Neural progenitor cell (in vitro differentiated cells): ENCODE data around the gene CPXM1. TPM values are rescaled to one million over a fixed set of nuclear protein-coding genes. Genes with fewer than 3 reads are reported as not detected.

Experiments used
- DNase-seq: peaks from one replicate; pipeline ENCODE4 v3.0.0-alpha.2; 2016; ENCODE audit warnings: low spot score
- H2AFZ ChIP-seq: fragments of 200-600 bp; sonication (generic); replicated peaks from 2 replicates; pipeline ENCODE4 v1.6.1; 2016; ENCODE audit warnings: antibody characterized with exemption
- H3F3A ChIP-seq: fragments of 200-600 bp; sonication (generic); 2 replicates; pipeline ENCODE4 v1.6.1; 2016; ENCODE audit warnings: antibody characterized with exemption, low read depth
- H3K27ac ChIP-seq: fragments of 200-600 bp; sonication (generic); 2 replicates; pipeline ENCODE4 v1.5.1; 2016; ENCODE audit warnings: mild to moderate bottlenecking
- H3K27me3 ChIP-seq: fragments of 200-600 bp; sonication (generic); 2 replicates; pipeline ENCODE4 v1.6.1; 2016; ENCODE audit warnings: mild to moderate bottlenecking, moderate library complexity
- H3K36me3 ChIP-seq: fragments of 200-600 bp; sonication (generic); 2 replicates; pipeline ENCODE4 v1.5.1; 2016
- H3K4me1 ChIP-seq: fragments of 200-600 bp; sonication (generic); 2 replicates; pipeline ENCODE4 v1.6.1; 2016; ENCODE audit warnings: mixed run types
- H3K4me2 ChIP-seq: fragments of 200-600 bp; sonication (generic); 2 replicates; pipeline ENCODE4 v1.6.1; 2016
- H3K4me3 ChIP-seq: fragments of 200-600 bp; sonication (generic); 2 replicates; pipeline ENCODE4 v1.5.1; 2016
- H3K79me2 ChIP-seq: fragments of 200-600 bp; sonication (generic); 2 replicates; pipeline ENCODE4 v1.6.1; 2016; ENCODE audit warnings: low read depth
- H3K9ac ChIP-seq: fragments of 200-600 bp; sonication (generic); 2 replicates; pipeline ENCODE4 v1.6.1; 2016
- H3K9me3 ChIP-seq: fragments of 200-600 bp; sonication (generic); 2 replicates; pipeline ENCODE4 v1.5.1; 2016; ENCODE audit warnings: low read depth
- H4K20me1 ChIP-seq: fragments of 200-600 bp; sonication (generic); 2 replicates; pipeline ENCODE4 v1.6.1; 2016; ENCODE audit warnings: low read depth
- H3K27ac Mint-ChIP-seq: 3 replicates; pipeline ENCODE4 v1.8.0; 2021; ENCODE audit warnings: mixed read lengths
- H3K27me3 Mint-ChIP-seq: 2 replicates; pipeline ENCODE4 v1.8.0; 2022; ENCODE audit warnings: low read depth, mild to moderate bottlenecking, inconsistent platforms, moderate library complexity, mixed read lengths; ENCODE audit not compliant: insufficient read depth
- H3K36me3 Mint-ChIP-seq: 3 replicates; pipeline ENCODE4 v1.8.0; 2021; ENCODE audit warnings: mixed read lengths
- H3K4me1 Mint-ChIP-seq: 3 replicates; pipeline ENCODE4 v1.8.0; 2021; ENCODE audit warnings: mixed read lengths
- H3K4me3 Mint-ChIP-seq: 3 replicates; pipeline ENCODE4 v1.8.0; 2021; ENCODE audit warnings: mild to moderate bottlenecking, moderate library complexity, mixed read lengths
- H3K9me3 Mint-ChIP-seq: 3 replicates; pipeline ENCODE4 v1.8.0; 2020; ENCODE audit warnings: mixed read lengths
- EZH2 ChIP-seq: fragments of 200-600 bp; sonication (generic); IDR thresholded peaks from 2 replicates; pipeline ENCODE4 v1.6.1; 2017; ENCODE audit warnings: antibody characterized with exemption, mild to moderate bottlenecking, moderate library complexity
- EZH2phosphoT487 ChIP-seq: fragments of 200-600 bp; sonication (generic); IDR thresholded peaks from 2 replicates; pipeline ENCODE4 v1.6.1; 2017; ENCODE audit warnings: antibody characterized with exemption
- total RNA-seq: library from RNA; depleted of rRNA; stranded (reverse); fragments of >200 nt; gene quantifications from 2 replicates; pipeline ENCODE4 v1.2.3, GENCODE V29; 2015; ENCODE audit warnings: low replicate concordance
- TF ChIP-seq, protein P1 (sequence below): fragments of 200-600 bp; sonication (generic); IDR thresholded peaks from 2 replicates; pipeline ENCODE4 v1.5.1; 2017; ENCODE audit warnings: antibody characterized with exemption, mild to moderate bottlenecking

CPXM1 gene
- total RNA-seq, 1 donor from 2014 or later = 76.3 TPM

DNA sequence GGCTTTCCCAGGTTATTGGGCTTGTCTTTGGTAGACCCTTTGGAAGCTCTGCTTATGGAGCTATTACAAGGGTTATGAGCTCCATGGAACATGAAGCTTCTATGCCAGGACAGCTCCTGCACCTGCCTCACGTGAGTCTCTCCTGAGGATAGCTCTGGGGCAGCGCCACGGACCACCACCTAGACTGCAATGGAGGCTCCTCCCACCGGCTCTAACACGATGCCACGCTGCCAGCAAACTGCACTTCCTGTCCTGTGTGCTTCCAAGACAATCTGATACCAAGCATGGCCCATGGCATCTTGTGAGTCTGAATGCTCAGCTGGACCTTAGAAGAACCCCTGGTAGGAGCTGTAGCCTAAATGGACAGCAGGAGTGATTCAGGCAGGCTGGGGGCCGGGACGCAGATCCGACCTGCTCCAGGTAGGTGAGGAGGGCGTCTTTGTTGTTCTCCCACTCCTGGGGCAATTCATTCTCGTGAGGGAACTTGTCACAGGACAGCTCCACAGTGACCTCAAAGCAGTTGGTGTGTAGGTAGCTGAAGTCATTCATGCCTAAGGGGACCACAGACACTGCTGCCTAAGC, 5.5 kb downstream of the CPXM1 start:
- Histone ChIP-seq H3K79me2 (peaks cover 8% of the 10 kb centered on the region), H3K27me3 (no peaks in the 10 kb centered on the region), H3K9me3 (no peaks in the 10 kb centered on the region), H3K4me2 (no peak overlapping the region), H3K36me3 (no peaks in the 10 kb centered on the region), H3K4me3 (no peak overlapping the region), H3K4me1 (peaks cover 9% of the 10 kb centered on the region), H3K27ac (no peak overlapping the region), H3F3A (peaks cover 20% of the 10 kb centered on the region), H4K20me1 (no peaks in the 10 kb centered on the region), H3K9ac (no peak overlapping the region), H2AFZ (no peak overlapping the region)
- Mint-ChIP-seq H3K27me3 (peaks cover 2% of the 10 kb centered on the region), H3K9me3 (peaks cover 2% of the 10 kb centered on the region), H3K4me3 (no peak overlapping the region), H3K4me1 (peaks cover 19% of the 10 kb centered on the region), H3K36me3 (peaks cover 20% of the 10 kb centered on the region), H3K27ac (no peak overlapping the region)
- DNase-seq = no peak
- TF ChIP-seq EZH2 (no peak), EZH2phosphoT487 (no peak)
- TF ChIP-seq, protein P1, sequence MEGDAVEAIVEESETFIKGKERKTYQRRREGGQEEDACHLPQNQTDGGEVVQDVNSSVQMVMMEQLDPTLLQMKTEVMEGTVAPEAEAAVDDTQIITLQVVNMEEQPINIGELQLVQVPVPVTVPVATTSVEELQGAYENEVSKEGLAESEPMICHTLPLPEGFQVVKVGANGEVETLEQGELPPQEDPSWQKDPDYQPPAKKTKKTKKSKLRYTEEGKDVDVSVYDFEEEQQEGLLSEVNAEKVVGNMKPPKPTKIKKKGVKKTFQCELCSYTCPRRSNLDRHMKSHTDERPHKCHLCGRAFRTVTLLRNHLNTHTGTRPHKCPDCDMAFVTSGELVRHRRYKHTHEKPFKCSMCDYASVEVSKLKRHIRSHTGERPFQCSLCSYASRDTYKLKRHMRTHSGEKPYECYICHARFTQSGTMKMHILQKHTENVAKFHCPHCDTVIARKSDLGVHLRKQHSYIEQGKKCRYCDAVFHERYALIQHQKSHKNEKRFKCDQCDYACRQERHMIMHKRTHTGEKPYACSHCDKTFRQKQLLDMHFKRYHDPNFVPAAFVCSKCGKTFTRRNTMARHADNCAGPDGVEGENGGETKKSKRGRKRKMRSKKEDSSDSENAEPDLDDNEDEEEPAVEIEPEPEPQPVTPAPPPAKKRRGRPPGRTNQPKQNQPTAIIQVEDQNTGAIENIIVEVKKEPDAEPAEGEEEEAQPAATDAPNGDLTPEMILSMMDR = no peak

- Histone ChIP-seq H3K4me1 (peaks cover 3% of the 10 kb centered on the region), H3K9me3 (no peaks in the 10 kb centered on the region), H4K20me1 (no peaks in the 10 kb centered on the region), H3K27me3 (no peaks in the 10 kb centered on the region), H3K4me2 (no peak overlapping the region), H3F3A (peaks cover 13% of the 10 kb centered on the region), H3K27ac (no peak overlapping the region), H3K79me2 (peaks cover 2% of the 10 kb centered on the region), H3K36me3 (no peaks in the 10 kb centered on the region), H3K4me3 (no peak overlapping the region), H2AFZ (no peak overlapping the region), H3K9ac (no peak overlapping the region)
- Mint-ChIP-seq H3K36me3 (peaks cover 20% of the 10 kb centered on the region), H3K4me3 (no peak overlapping the region), H3K9me3 (peaks cover 2% of the 10 kb centered on the region), H3K4me1 (peaks cover 12% of the 10 kb centered on the region), H3K27ac (peak overlapping the region; percentile 33), H3K27me3 (peaks cover 2% of the 10 kb centered on the region)
- no peak for DNase-seq
- TF ChIP-seq, protein P1 = no peak
- TF ChIP-seq EZH2phosphoT487 (no peak), EZH2 (no peak)
These were observed 6.2 kb downstream of the CPXM1 start for GRCh38 chr20:2794202-2794748.

DNA sequence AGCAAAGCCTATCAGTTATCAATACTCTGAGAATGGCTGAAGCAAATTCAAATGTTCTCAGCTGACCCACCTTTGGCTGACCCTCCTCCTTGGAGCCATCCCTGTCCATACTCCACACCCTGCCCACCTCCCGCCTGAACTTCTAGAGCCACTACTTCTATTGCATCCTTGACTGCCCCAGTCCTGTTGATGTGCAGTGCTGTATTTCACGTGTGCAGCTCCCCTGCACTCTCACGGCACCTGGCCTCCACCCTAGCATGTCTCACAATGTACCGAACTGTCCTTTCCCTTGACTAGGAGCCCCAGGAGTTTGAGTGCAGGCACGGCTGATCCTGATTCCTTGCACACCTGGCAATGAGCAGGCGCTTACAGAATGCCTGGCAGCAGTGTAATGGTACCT, 7.0 kb downstream of the CPXM1 start:
- H3K4me1 Mint-ChIP-seq = peaks cover 6% of the 10 kb centered on the region
- peaks cover 4% of the 10 kb centered on the region for H3K9me3 Mint-ChIP-seq
- peaks cover 6% of the 10 kb centered on the region for H3K27me3 Mint-ChIP-seq
- Histone ChIP-seq H4K20me1 (no peaks in the 10 kb centered on the region), H2AFZ (no peak overlapping the region), H3F3A (peaks cover 8% of the 10 kb centered on the region), H3K79me2 (no peaks in the 10 kb centered on the region), H3K27ac (no peak overlapping the region), H3K36me3 (no peaks in the 10 kb centered on the region), H3K27me3 (no peaks in the 10 kb centered on the region), H3K4me2 (no peak overlapping the region), H3K4me3 (no peak overlapping the region), H3K4me1 (no peaks in the 10 kb centered on the region), H3K9ac (no peak overlapping the region), H3K9me3 (no peaks in the 10 kb centered on the region)
- no peak for DNase-seq
- TF ChIP-seq, protein P1 = no peak
- no peak for TF ChIP-seq EZH2
- TF ChIP-seq EZH2phosphoT487 = no peak
- H3K4me3 Mint-ChIP-seq = no peak overlapping the region
- peaks cover 17% of the 10 kb centered on the region for H3K36me3 Mint-ChIP-seq
- H3K27ac Mint-ChIP-seq = no peak overlapping the region
